HG03064 (cell line): ENCODE data around the gene EVPLL.
A peak's percentile ranks its signal among the peaks of the same experiment; 100 is the strongest.
"Not testable (repeated sequence)": the region's sequence is repeated elsewhere in the genome, so short reads cannot be mapped to it uniquely, and the experiment has no call there.

Experiments used
- ATAC-seq: cut with Tn5 transposase; IDR thresholded peaks from one replicate; pipeline ENCODE4 v1.9.1; 2021; ENCODE audit warnings: low read depth; ENCODE audit not compliant: unreplicated experiment

EVPLL gene

GRCh38 chr17:18378614-18379013 is 1.0 kb downstream of the EVPLL start:
- ATAC-seq, result not testable (repeated sequence)

- ATAC-seq, result no peak
Measured at GRCh38 chr17:18379246-18380146, 1.9 kb downstream of the EVPLL start.

- ATAC-seq, result no peak
Measured at GRCh38 chr17:18380471-18381157, 3.0 kb downstream of the EVPLL start.

GRCh38 chr17:18381158-18381952 is 3.8 kb downstream of the EVPLL start:
- no peak for ATAC-seq

- ATAC-seq, result no peak
Measured at GRCh38 chr17:18381953-18382245, 4.3 kb downstream of the EVPLL start.

GRCh38 chr17:18382441-18383078 is 5.0 kb downstream of the EVPLL start:
- no peak for ATAC-seq

GRCh38 chr17:18383079-18383481 is 5.5 kb downstream of the EVPLL start:
- not testable (repeated sequence) for ATAC-seq

- not testable (repeated sequence) for ATAC-seq
Measured at GRCh38 chr17:18384271-18384670, 6.7 kb downstream of the EVPLL start.

- not testable (repeated sequence) for ATAC-seq
Measured at GRCh38 chr17:18387583-18387982, 10.0 kb downstream of the EVPLL start.

- ATAC-seq, result not testable (repeated sequence)
Measured at GRCh38 chr17:18388266-18388665, 10.7 kb downstream of the EVPLL start.

GRCh38 chr17:18388728-18389127 is 11.2 kb downstream of the EVPLL start:
- ATAC-seq, result not testable (repeated sequence)

- not testable (repeated sequence) for ATAC-seq
Measured at GRCh38 chr17:18401872-18402590, 24.5 kb downstream of the EVPLL start.

- not testable (repeated sequence) for ATAC-seq
Measured at GRCh38 chr17:18403166-18403565, 25.6 kb downstream of the EVPLL start.

GRCh38 chr17:18403604-18404003 is 26.0 kb downstream of the EVPLL start:
- ATAC-seq, result peak; percentile 96

- ATAC-seq, result not testable (repeated sequence)
Measured at GRCh38 chr17:18408906-18409305, 31.3 kb downstream of the EVPLL start.

- not testable (repeated sequence) for ATAC-seq
Measured at GRCh38 chr17:18409321-18409720, 31.7 kb downstream of the EVPLL start.

GRCh38 chr17:18410736-18411135 is 33.2 kb downstream of the EVPLL start:
- not testable (repeated sequence) for ATAC-seq

- not testable (repeated sequence) for ATAC-seq
Measured at GRCh38 chr17:18411377-18411864, 33.8 kb downstream of the EVPLL start.

GRCh38 chr17:18412001-18412538 is 34.5 kb downstream of the EVPLL start:
- not testable (repeated sequence) for ATAC-seq
